Liver (tissue), 3 donors: ENCODE results near the gene BNC2.

Experiments
- ATF3 ChIP-seq: IDR thresholded peaks from 2 replicates; pipeline ENCODE4 v1.6.1; 2016; ENCODE audit warnings: antibody characterized with exemption
- CTCF ChIP-seq: fragments of 150-350 bp; IDR thresholded peaks from 2 replicates; pipeline ENCODE4 v1.5.1; 2017; ENCODE audit warnings: improper control_type of control experiment, low read depth, low read length; ENCODE audit not compliant: missing input control
- EGR1 ChIP-seq, 2 donors: IDR thresholded peaks; 2 replicates each; pipeline ENCODE4 v1.6.1; 2016 to 2018; ENCODE audit warnings: antibody characterized with exemption in 2 of 2, low read depth in 2 of 2
- GABPA ChIP-seq, 2 donors: IDR thresholded peaks in 1 of 2; conservative IDR thresholded peaks in 1 of 2; 2 replicates each; pipeline ENCODE4 v1.6.1; 2016; ENCODE audit warnings: antibody characterized with exemption in 2 of 2, mild to moderate bottlenecking in 1 of 2, moderate library complexity in 1 of 2
- HNF4G ChIP-seq: IDR thresholded peaks from 2 replicates; pipeline ENCODE4 v1.6.1; 2016; ENCODE audit warnings: antibody characterized with exemption
- MAX ChIP-seq: IDR thresholded peaks from 2 replicates; pipeline ENCODE4 v1.6.1; 2016; ENCODE audit warnings: antibody characterized with exemption
- RAD21 ChIP-seq, 2 donors: IDR thresholded peaks; 2 replicates each; pipeline ENCODE4 v1.6.1; 2016; ENCODE audit warnings: antibody characterized with exemption in 2 of 2, mild to moderate bottlenecking in 2 of 2
- REST ChIP-seq: IDR thresholded peaks from 2 replicates; pipeline ENCODE4 v1.6.1; 2016; ENCODE audit warnings: antibody characterized with exemption, mild to moderate bottlenecking
- TAF1 ChIP-seq: conservative IDR thresholded peaks from 2 replicates; pipeline ENCODE4 v1.6.1; 2016; ENCODE audit warnings: antibody characterized with exemption, mild to moderate bottlenecking
- YY1 ChIP-seq: IDR thresholded peaks from 2 replicates; pipeline ENCODE4 v1.6.1; 2016; ENCODE audit warnings: antibody characterized with exemption, mild to moderate bottlenecking
- ZBTB33 ChIP-seq: IDR thresholded peaks from 2 replicates; pipeline ENCODE4 v1.6.1; 2016; ENCODE audit warnings: antibody characterized with exemption
- donor health status: healthy.
- donor health status: healthy.

- TF ChIP-seq CTCF (no peak), YY1 (no peak), RAD21 (IDR thresholded peaks at IDR 0.05) (no peak), REST (no peak), TAF1 (no peak), EGR1 (IDR thresholded peaks at IDR 0.05; ENCODE audit: low read depth in 2 of 2) (no peak), GABPA (IDR thresholded peaks at IDR 0.05 in 1 of 2, conservative IDR thresholded peaks at IDR 0.05 in 1 of 2) (no peak), MAX (no peak), ATF3 (no peak), ZBTB33 (no peak), HNF4G (no peak)
Measured at GRCh38 chr9:16817514-16817913, 53.0 kb downstream of the BNC2 start.
